Liver (tissue), 9 donors: ENCODE results near the gene CACNA1C. TPM values are rescaled to one million over a fixed set of nuclear protein-coding genes. Genes with fewer than 3 reads are reported as not detected.

ENCODE experiments used
- DNase-seq: peaks from one replicate; pipeline ENCODE4 v3.0.0-alpha.2; 2017; ENCODE audit warnings: low spot score
- H3K27ac ChIP-seq, 2 donors: one replicate each; pipeline ENCODE4 v1.7.0; 2013; ENCODE audit warnings: inconsistent platforms in 2 of 2, low read length in 2 of 2, control low read depth in 1 of 2, low read depth in 1 of 2, mild to moderate bottlenecking in 1 of 2
- H3K27me3 ChIP-seq, 4 donors: one replicate each; pipeline versions ENCODE4 v1.6.1 to v1.7.0; 2013; ENCODE audit warnings: low read length in 3 of 4, inconsistent platforms in 1 of 4, mild to moderate bottlenecking in 1 of 4, moderate library complexity in 1 of 4; ENCODE audit not compliant: control insufficient read depth in 4 of 4, insufficient read depth in 4 of 4
- H3K36me3 ChIP-seq, 4 donors: one replicate each; pipeline versions ENCODE4 v1.6.1 to v1.7.0; 2013; ENCODE audit warnings: low read length in 3 of 4, mild to moderate bottlenecking in 3 of 4, low read depth in 1 of 4, moderate library complexity in 1 of 4; ENCODE audit not compliant: control insufficient read depth in 4 of 4, insufficient read depth in 3 of 4
- H3K4me1 ChIP-seq, 4 donors: one replicate each; pipeline versions ENCODE4 v1.6.1 to v1.7.0; 2013; ENCODE audit warnings: low read length in 3 of 4, mild to moderate bottlenecking in 3 of 4, moderate library complexity in 1 of 4; ENCODE audit not compliant: control insufficient read depth in 4 of 4, insufficient read depth in 4 of 4
- H3K4me3 ChIP-seq, 3 donors: one replicate each; pipeline versions ENCODE4 v1.6.1 to v1.7.0; 2013; ENCODE audit warnings: low read length in 3 of 3, control low read depth in 1 of 3, low read depth in 1 of 3, mild to moderate bottlenecking in 1 of 3
- H3K9ac ChIP-seq, 2 donors: one replicate each; pipeline ENCODE4 v1.7.0; 2013; ENCODE audit warnings: low read length in 2 of 2, mild to moderate bottlenecking in 2 of 2, moderate library complexity in 2 of 2, control low read depth in 1 of 2, low read depth in 1 of 2
- H3K9me3 ChIP-seq, 4 donors: one replicate each; pipeline versions ENCODE4 v1.6.1 to v1.7.0; 2013; ENCODE audit warnings: low read length in 3 of 4; ENCODE audit not compliant: control insufficient read depth in 4 of 4
- ATF3 ChIP-seq: IDR thresholded peaks from 2 replicates; pipeline ENCODE4 v1.6.1; 2016; ENCODE audit warnings: antibody characterized with exemption
- CTCF ChIP-seq: fragments of 150-350 bp; IDR thresholded peaks from 2 replicates; pipeline ENCODE4 v1.5.1; 2017; ENCODE audit warnings: improper control_type of control experiment, low read depth, low read length; ENCODE audit not compliant: missing input control
- FOXA2 ChIP-seq: IDR thresholded peaks from 2 replicates; pipeline ENCODE4 v1.6.1; 2016; ENCODE audit warnings: antibody characterized with exemption
- GABPA ChIP-seq, 2 donors: IDR thresholded peaks in 1 of 2; conservative IDR thresholded peaks in 1 of 2; 2 replicates each; pipeline ENCODE4 v1.6.1; 2016; ENCODE audit warnings: antibody characterized with exemption in 2 of 2, mild to moderate bottlenecking in 1 of 2, moderate library complexity in 1 of 2
- HNF4A ChIP-seq, 2 donors: conservative IDR thresholded peaks; 2 replicates each; pipeline ENCODE4 v1.6.1; 2016; ENCODE audit warnings: antibody characterized with exemption in 2 of 2, mild to moderate bottlenecking in 2 of 2
- HNF4G ChIP-seq: IDR thresholded peaks from 2 replicates; pipeline ENCODE4 v1.6.1; 2016; ENCODE audit warnings: antibody characterized with exemption
- JUND ChIP-seq, 2 donors: IDR thresholded peaks; 2 replicates each; pipeline ENCODE4 v1.6.1; 2016; ENCODE audit warnings: antibody characterized with exemption in 2 of 2
- MAX ChIP-seq: IDR thresholded peaks from 2 replicates; pipeline ENCODE4 v1.6.1; 2016; ENCODE audit warnings: antibody characterized with exemption
- NR2F2 ChIP-seq: IDR thresholded peaks from 2 replicates; pipeline ENCODE4 v1.6.1; 2016; ENCODE audit warnings: antibody characterized with exemption
- RAD21 ChIP-seq, 2 donors: IDR thresholded peaks; 2 replicates each; pipeline ENCODE4 v1.6.1; 2016; ENCODE audit warnings: antibody characterized with exemption in 2 of 2, mild to moderate bottlenecking in 2 of 2
- REST ChIP-seq: IDR thresholded peaks from 2 replicates; pipeline ENCODE4 v1.6.1; 2016; ENCODE audit warnings: antibody characterized with exemption, mild to moderate bottlenecking
- RXRA ChIP-seq, 2 donors: IDR thresholded peaks; 2 replicates each; pipeline ENCODE4 v1.6.1; 2017 to 2018; ENCODE audit warnings: antibody characterized with exemption in 2 of 2, mild to moderate bottlenecking in 1 of 2
- SP1 ChIP-seq: IDR thresholded peaks from 2 replicates; pipeline ENCODE4 v1.6.1; 2018; ENCODE audit warnings: antibody characterized with exemption, mild to moderate bottlenecking
- TAF1 ChIP-seq: conservative IDR thresholded peaks from 2 replicates; pipeline ENCODE4 v1.6.1; 2016; ENCODE audit warnings: antibody characterized with exemption, mild to moderate bottlenecking
- YY1 ChIP-seq: IDR thresholded peaks from 2 replicates; pipeline ENCODE4 v1.6.1; 2016; ENCODE audit warnings: antibody characterized with exemption, mild to moderate bottlenecking
- WGBS: extraction: QIAGEN DNeasy Blood & Tissue Kit; methylation state at CpG from one replicate; pipeline ENCODE4 v1.1.7; 2013; 5-methylcytosine and 5-hydroxymethylcytosine counted together
- polyA plus RNA-seq, 2 donors: library from polyadenylated mRNA; stranded (reverse) in 1 of 2; unstranded in 1 of 2; fragments of 200-250 nt in 1 of 2; fragments of >200 nt in 1 of 2; fragmentation: Nextera tagmentation in 1 of 2; extraction: Ambion mirVana in 1 of 2; gene quantifications; one replicate each; pipeline versions ENCODE4 v1.2.1 to v1.2.3, GENCODE V29; 2013 to 2015
- total RNA-seq, 2 donors: library from RNA; depleted of rRNA; stranded (reverse); fragments of >200 nt; gene quantifications; one replicate each; pipeline ENCODE4 v1.2.3, GENCODE V29; 2014
- TF ChIP-seq, protein P1 (sequence below): IDR thresholded peaks from 2 replicates; pipeline ENCODE4 v1.6.1; 2016; ENCODE audit warnings: antibody characterized with exemption
- donor health status: healthy.
- donor health status: healthy.
- donor health status: healthy.
- donor health status: healthy.
- donor health status: healthy.

CACNA1C gene
- total and polyA plus RNA-seq, 4 donors: 0.23 to 1.9 (median 0.41) TPM

- no peaks in the 10 kb centered on the region for H3K9me3 ChIP-seq
- WGBS: 76% methylated on average over 1 of the region's 1 CpG
- H3K36me3 ChIP-seq: no peaks in the 10 kb centered on the region
- TF ChIP-seq, protein P1, sequence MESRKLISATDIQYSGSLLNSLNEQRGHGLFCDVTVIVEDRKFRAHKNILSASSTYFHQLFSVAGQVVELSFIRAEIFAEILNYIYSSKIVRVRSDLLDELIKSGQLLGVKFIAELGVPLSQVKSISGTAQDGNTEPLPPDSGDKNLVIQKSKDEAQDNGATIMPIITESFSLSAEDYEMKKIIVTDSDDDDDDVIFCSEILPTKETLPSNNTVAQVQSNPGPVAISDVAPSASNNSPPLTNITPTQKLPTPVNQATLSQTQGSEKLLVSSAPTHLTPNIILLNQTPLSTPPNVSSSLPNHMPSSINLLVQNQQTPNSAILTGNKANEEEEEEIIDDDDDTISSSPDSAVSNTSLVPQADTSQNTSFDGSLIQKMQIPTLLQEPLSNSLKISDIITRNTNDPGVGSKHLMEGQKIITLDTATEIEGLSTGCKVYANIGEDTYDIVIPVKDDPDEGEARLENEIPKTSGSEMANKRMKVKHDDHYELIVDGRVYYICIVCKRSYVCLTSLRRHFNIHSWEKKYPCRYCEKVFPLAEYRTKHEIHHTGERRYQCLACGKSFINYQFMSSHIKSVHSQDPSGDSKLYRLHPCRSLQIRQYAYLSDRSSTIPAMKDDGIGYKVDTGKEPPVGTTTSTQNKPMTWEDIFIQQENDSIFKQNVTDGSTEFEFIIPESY: no peak
- TF ChIP-seq FOXA2 (no peak), RXRA (IDR thresholded peaks at IDR 0.05) (no peak), ATF3 (no peak), HNF4G (no peak), REST (no peak), NR2F2 (no peak), GABPA (IDR thresholded peaks at IDR 0.05 in 1 of 2, conservative IDR thresholded peaks at IDR 0.05 in 1 of 2) (no peak), HNF4A (conservative IDR thresholded peaks at IDR 0.05) (no peak), SP1 (no peak), YY1 (no peak), MAX (no peak), TAF1 (no peak), JUND (IDR thresholded peaks at IDR 0.05) (no peak), CTCF (no peak)
- no peak overlapping the region for H3K4me3 ChIP-seq
- no peaks in the 10 kb centered on the region for H3K27me3 ChIP-seq
- DNase-seq: no peak
- H3K27ac ChIP-seq: no peak overlapping the region
- no peak overlapping the region for H3K9ac ChIP-seq
- no peaks in the 10 kb centered on the region for H3K4me1 ChIP-seq
These were observed 94.5 kb downstream of the CACNA1C start for GRCh38 chr12:2147335-2147734.

DNA sequence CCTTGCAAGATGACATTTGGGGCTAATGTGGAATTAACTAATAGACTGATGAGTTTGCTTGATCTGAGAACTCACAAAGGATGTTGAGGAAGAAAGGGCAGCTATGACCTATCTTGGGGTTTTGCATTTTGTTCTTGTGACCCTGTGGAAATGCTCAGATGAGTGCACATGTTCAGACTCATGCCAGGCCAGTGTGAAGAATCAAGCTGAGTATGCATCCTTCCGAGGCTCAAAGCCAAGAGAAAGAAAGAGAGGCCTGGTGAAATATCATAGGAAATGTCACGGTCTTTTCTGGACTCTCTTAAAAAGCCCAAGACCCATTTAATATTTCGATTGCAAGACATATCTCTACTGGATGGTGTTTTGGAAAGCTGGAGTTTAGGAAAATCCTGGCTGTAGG is 96.3 kb downstream of the CACNA1C start:
- Histone ChIP-seq H3K4me3 (no peak overlapping the region), H3K36me3 (no peaks in the 10 kb centered on the region), H3K4me1 (no peaks in the 10 kb centered on the region), H3K9me3 (no peaks in the 10 kb centered on the region), H3K27me3 (no peaks in the 10 kb centered on the region), H3K9ac (no peak overlapping the region), H3K27ac (no peak overlapping the region)
- 67% methylated on average over 3 of the region's 3 CpGs for WGBS
- DNase-seq: no peak
- TF ChIP-seq NR2F2 (no peak), GABPA (IDR thresholded peaks at IDR 0.05 in 1 of 2, conservative IDR thresholded peaks at IDR 0.05 in 1 of 2) (no peak), TAF1 (no peak), HNF4A (conservative IDR thresholded peaks at IDR 0.05) (no peak), RAD21 (IDR thresholded peaks at IDR 0.05) (no peak), JUND (IDR thresholded peaks at IDR 0.05) (no peak), CTCF (no peak), HNF4G (no peak), MAX (no peak)
- TF ChIP-seq, protein P1: no peak
